Central memory CD4-positive, alpha-beta T cell (primary cell): Measurements from ENCODE around the gene SCRN1.
"Not testable (repeated sequence)": the region's sequence is repeated elsewhere in the genome, so short reads cannot be mapped to it uniquely, and the experiment has no call there.

ENCODE experiments used
- DNase-seq: peaks from one replicate; pipeline ENCODE4 v3.0.0; 2022

SCRN1 gene

GRCh38 chr7:29924006-29924405 is 65.6 kb downstream of the SCRN1 start:
- no peak for DNase-seq

DNA sequence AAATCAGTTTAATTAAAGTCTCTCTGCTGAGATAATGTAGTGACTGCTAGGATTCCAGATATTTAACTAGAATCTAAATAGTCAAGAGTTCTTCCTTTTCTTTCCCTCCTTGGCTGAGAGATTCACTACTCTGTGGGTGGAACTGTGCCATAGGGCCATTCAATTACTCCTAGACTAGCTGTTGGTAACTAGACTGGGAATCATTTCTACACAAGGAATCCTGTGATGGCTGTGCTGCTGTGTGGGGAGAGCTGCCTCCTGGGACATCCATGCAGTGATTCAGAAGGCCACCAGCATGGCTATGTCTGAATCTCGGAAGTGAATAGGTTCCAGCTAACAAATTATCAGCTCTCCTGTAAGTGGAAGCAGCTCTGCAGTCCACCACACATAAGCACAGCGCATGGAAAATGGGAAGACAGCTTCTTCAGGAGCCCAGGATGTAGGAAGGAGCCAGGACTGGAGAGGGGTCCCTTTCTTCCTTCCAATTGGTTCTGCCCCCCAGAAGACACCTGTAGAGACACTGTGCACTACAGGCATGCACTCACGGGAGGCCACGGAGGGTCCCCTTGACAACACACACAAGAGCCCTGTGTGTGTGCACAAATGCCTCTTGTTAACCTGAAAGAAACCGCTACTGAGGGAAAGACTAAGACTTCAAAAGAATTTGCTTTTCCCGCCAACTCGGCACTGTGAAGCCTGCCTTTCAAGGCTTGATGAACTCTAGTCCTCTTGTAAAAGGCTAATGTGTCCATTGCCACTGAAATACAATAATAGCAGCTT is 66.5 kb downstream of the SCRN1 start:
- no peak for DNase-seq

DNA sequence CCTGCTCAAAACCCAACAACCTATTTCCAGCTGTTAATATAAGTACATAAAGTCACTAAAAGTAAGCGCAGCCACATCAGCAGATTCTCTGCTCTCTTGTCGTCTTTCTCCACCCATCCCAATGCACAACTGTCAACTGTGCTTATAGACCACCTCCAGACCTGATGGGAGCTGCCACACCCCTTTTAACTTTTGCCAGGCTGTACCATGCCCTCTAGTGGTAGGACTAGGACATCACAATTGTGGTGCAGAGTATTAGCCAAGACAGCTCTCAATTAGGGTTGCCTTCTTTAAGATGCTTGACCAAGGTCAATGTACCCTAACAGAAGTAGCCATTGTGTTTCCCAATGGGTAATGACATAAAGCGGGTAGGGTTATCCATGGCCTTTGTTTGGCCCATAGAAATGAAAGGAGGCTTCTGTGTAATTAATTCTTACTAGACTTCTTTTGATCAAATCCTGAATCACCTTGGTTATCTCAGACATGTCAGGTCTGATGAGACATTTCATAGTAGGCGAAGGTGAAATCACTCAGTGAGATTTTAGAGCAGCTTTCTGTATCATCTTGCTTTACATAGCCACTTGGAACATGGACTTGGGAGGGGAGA is 68.1 kb downstream of the SCRN1 start:
- DNase-seq, result peak; percentile 25

DNA sequence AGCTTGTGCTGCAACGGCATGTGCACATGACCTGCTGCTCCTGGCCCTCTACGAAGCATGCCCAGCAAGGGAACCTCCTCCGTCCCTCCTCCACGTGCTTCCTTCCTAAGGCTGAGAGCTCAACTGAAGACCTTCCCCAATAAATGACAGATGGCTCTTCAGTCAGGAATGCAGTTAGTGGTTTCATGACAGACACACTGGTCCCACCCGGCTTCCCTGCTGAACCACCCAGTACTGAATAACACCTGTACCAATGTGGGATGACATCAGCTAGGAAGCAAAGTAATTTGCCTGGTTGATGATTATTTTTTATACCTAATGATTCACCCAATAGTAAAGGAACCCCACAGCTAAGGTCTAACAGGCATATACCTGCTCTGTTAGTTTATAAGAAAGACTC is 69.1 kb downstream of the SCRN1 start:
- DNase-seq, result no peak

GRCh38 chr7:29919790-29920189 is 69.8 kb downstream of the SCRN1 start:
- no peak for DNase-seq

DNA sequence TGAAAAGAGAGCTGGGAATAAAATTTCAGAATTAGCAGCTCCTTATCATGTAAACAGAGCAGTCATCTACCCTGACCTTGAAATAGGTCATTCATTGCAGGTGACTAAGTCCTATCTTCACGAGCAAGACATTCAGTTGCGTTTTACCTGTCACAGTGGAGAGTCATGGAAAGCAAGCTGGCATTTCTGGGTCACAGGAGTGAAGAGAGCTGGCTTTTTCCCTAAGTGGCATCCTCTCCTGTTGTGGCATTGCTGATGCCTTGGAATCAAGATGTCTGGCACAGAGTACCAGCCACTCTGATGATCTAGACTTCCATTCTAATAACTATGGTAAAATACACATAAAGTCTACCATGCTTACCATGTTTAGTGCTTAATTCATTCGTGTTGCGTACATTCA is 70.8 kb downstream of the SCRN1 start:
- DNase-seq, result no peak

- no peak for DNase-seq
Measured at GRCh38 chr7:29917641-29918040, 72.0 kb downstream of the SCRN1 start.

DNA sequence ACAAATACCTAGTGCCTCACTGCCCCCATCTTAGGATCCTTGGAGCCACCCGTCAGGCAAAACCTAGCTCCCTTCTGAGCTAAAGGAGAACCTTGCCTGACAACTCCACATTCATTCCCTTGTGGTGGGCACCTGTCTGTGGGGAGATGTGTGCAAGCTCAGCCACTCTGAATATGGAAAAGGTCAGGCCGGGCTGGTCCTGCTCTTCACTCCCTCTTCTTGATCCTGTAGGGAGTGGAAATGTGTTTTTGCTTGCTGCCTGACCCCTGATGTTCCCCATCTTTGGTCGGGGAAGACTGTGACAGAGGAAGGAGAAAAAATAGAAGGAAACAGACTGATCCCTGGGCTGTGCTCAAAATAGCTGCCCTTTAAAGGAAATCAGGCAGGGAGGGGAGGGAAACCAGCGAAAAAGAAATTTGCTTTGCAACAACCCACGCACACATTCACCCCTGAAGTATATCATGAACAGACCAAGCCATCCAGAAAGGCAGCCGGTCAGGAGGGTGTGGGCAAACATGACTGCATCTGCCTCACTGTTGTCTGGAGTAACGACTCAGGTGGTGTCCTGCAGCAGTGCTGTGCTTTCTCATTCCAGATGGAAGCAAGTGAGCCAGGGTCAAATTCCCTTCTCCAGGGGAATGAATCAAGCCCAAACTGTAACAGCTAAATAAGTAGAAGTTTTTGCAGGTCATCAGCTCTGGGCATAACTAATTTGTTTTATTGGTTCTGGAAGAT is 74.0 kb downstream of the SCRN1 start:
- DNase-seq, result no peak

DNA sequence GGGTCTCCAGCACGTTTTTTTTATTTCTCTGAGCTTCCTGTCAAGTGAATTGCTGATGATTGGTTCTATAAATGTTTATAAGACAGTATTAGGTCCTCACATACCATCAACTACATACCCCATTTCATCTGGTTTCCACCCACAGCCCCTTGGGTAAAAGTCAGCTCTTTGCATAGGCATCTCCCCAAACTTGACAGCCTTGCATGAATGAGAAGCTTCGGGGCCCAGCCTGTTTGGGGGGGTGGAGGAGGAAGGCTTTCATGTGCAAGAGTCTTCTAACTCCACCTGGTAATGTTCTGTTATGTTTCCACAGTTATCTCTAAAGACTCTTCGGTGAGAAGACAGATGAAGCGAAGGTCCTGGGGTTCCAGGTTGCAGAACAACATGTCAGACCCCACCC is 75.4 kb downstream of the SCRN1 start:
- DNase-seq, result no peak

DNA sequence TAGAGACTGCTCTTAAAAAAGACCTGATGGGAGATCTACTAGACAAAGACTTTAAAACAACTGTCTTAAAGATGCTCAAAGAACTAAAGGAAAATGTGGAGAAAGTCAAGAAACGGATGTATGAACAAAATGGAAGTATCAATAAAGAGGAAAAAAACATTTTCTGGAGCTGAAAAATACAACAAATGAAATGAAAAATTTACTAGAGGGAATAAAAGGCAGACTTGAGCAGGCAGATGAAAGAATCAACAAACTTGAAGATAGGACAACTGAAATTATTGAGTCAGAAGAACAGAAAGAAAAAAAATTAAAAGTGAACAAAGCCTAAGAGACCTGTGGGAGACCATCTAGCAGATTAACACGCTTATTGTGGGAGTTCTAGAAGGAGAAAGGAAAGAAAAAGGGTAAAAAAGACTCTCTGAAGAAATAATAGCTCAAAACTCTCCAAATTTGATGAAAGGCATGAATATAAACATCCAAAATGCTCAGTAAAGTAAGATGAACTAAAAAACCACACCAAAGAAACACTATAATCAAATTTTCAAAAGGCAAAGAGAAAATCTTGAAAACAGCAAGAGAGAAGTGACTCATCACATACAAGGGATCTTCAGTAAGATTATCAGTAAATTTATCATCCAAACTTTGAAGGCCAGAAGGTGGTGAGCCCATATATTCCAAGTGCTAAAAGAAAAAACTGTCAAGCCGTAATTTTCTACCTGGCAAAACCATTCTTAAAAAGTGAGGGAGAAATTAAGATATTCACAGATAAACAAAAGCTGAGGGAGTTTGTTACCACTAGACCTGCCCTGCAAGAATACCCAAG is 83.2 kb downstream of the SCRN1 start:
- DNase-seq, result no peak

- no peak for DNase-seq
Measured at GRCh38 chr7:29900745-29901144, 88.9 kb downstream of the SCRN1 start.

DNA sequence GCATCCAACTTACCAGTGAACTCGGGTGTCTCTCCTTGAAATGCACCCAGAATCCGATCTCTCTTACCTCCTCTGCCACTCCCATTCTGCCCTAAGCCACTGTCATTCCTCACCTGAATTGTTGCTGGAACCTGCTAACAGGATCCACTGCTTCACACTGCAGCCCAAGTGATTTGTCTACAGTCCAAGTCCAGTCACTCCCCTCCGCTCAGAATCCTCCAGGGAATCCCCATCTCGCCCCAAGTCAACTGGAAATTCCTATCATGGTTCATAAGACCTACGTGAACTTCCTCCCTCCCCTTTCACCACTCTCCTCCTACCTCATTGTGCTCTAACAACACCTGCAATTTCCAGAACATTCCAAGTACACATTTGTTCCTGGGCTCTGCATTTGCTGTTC is 91.3 kb downstream of the SCRN1 start:
- DNase-seq, result no peak

- DNase-seq, result no peak
Measured at GRCh38 chr7:29896685-29897411, 92.8 kb downstream of the SCRN1 start.

- DNase-seq, result no peak
Measured at GRCh38 chr7:29895559-29895958, 94.0 kb downstream of the SCRN1 start.

DNA sequence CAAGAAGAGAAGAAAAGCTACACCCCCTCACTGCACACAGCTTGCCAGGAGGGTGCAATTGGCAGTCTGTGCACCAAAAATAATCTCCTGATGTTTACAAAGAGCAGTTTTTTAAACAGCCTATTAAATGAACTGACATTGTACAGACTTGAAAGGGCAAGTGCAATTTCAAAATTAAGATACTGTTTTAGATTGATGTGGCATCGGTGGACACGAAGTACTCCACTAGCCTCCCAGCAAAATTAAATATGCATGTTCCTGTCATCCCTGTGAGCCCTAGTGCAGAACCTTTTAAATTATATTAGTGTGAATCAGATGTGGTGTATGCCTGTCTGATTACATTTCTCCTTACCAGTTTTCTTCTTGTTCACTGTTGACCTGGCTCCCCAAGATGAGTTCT is 95.3 kb downstream of the SCRN1 start:
- no peak for DNase-seq

DNA sequence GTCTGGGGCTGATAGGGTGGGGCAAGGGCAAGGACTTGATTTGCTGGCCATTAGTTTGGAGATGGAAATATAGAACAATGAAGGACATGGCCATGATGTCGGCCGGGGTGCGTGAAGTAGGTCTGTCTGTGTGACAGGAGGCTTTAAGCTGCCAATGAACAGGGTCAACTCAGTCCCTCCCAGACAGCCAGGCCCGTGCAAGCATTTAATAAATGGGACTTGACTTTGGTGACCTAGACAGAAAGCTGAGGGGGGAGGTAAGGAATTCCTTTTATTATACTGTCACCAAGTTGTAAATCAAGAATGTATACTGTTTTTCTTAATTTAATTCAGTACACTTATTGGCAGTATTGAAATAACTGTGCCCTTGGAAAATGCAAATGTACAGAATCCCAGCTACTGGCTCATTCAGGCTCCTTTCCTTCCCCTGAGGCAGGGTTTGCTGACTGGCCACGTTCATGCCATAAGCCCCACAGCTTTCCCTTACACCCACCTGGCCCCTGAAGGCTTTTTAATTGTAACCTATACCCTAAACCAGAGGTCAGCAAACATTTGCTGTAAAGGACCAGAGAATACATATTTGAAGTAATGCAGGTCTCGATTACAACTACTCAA is 96.1 kb downstream of the SCRN1 start:
- DNase-seq, result no peak

DNA sequence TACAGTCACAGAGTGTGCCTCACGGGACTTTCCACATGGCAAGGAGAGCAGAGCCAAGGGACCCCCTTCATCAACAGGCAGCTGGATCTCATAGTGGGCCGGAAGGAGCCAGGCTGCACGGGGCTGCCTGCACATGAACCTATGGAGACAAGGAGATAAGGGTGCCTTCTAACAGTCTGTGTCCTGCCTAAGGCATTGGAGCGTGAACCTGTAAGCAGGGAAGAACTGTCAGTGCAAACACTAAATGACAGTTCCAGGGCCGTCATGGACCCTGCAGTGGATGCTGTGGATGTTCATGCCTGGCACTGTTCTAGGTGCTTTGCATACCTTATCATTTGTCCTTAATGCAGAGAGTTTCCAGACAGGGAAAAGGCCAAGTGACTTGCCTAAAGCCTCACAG is 97.4 kb downstream of the SCRN1 start:
- DNase-seq, result no peak

DNA sequence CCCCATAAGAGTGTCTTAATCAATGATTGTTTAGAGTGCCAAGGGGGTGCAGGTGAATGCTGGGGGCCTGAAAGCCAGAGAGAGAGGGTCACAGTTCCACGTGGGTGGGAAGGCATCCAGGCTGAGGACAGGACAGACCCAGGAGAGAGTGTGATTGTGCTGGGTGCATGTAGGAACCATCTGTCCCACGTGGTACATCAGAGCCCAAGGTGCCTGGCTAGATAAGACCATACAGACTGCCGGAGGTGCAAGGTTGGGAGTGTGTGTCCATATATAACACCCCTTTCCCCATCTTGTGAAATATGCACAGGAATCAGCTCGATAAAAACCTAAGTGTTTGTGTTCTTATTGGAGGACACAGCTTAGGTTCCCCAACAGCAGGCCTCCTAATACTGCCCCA is 97.8 kb downstream of the SCRN1 start:
- DNase-seq, result no peak

- not testable (repeated sequence) for DNase-seq
Measured at GRCh38 chr7:29890786-29891185, 98.8 kb downstream of the SCRN1 start.

DNA sequence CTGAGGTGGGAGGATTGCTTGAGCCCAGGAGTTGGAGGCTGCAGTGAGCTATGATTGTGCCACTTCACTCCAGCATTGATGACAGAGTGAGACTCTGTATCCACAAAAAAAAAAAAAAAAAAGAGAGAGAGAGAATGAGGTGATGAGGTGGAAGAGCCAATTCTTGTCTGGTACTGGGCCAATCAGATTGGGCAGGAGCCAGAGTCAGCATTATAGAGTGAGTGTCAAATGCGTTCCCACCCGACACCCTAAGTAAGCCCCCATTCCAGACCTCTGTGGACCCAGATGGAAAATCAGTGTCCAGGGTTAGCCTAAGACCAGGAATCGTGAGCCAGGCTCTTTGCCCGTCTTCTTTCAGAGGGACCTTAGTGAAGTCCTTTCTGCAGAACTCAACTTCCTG is 99.3 kb downstream of the SCRN1 start:
- DNase-seq, result no peak

GRCh38 chr7:29889288-29889687 is 100.3 kb downstream of the SCRN1 start:
- DNase-seq, result no peak

- DNase-seq, result no peak
Measured at GRCh38 chr7:29888006-29888405, 101.6 kb downstream of the SCRN1 start.
